ENCODE data around the gene STK25.
A peak's percentile ranks its signal among the peaks of the same experiment; 100 is the strongest.

The STK25 gene

DNA sequence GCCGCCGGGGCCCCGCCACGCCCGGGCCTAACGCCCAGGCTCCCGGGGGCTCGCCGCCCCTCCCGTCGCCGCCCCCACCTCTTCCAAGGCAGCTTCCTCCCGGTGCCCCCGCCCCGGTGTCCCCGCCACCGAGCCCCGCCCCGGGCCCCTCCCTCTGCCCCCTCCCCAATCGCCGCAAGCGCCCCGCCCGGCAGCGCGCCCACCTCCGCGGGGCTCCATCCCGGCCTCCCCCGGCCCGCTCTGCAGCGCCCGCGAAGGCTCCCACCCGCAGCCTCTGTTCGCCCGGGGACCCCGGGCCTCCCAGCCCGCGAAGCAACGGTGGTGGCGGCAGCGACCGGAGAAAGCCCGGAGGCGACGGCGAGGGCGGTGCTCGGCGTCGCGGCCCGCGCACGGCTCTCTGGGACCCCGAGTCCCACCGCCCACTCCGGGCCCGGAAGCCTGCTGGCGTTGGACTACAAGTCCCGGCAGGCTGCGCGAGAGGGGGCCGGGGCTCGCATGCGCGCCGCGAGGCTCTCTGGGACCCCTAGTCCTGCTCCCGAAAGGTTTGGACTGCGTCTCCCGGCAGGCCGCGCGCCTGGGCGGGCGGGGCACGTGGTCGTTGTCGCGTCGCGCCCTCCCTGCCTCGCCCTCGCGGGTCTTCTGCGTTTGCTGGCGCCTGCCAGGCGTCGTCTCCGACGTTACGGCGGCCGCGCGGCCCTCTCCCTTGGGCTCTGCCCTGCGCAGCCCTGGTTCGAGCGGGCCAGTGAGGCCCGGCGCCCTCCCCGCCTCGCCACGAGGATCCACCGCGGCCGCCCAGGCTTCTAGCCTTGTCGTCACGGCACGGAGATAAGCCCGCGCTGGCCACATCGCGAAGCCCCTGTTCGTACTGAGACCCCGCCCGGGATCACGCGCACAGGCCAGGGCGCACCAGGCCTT, at the start of gene STK25:
Gene STK25, minus strand, starts transcription at position 345 of the 915 bp plus-strand sequence. CDS start 549 bp downstream, outside the sequence.
- DNase-seq: peak; percentile 98

DNA sequence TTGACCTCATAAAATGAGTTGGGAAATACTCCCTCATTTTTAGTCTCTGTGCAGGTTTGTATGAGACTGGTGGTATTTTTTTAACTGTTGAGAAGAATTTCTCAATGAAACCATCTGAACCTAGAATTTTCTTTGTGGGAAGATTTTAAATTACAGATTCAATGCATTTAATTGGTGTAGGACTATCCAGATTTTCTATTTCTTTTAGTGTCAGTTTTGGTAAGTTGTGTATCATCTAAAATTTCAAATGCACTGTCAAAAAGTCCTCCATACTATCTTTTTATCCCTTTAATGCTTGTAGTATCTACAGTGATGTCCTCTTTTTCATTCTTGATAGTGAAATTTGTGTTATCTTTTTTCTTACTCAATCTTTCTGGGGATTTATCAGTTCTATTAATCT, 48.4 kb upstream of the STK25 start:
- no peak for DNase-seq

DNA sequence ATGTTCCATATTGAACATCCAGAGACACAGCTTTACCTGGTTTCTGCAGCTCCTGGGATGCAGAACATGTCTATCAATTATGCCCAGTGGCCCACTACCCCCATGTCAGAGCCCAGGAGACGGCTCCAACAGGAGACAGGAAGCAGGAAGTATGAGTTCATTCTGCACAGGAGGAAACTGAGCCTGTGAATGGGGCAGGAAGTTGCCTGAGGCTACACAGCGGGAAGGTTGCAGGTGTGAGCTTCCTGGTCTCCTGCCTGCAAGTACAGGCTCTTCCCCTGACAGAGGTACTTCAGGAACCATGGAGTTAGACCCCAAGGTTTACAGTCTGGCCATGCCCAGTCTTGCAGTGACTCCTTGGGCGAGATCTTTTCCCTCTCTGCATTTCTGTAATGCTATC, 47.3 kb upstream of the STK25 start:
- DNase-seq: no peak

DNA sequence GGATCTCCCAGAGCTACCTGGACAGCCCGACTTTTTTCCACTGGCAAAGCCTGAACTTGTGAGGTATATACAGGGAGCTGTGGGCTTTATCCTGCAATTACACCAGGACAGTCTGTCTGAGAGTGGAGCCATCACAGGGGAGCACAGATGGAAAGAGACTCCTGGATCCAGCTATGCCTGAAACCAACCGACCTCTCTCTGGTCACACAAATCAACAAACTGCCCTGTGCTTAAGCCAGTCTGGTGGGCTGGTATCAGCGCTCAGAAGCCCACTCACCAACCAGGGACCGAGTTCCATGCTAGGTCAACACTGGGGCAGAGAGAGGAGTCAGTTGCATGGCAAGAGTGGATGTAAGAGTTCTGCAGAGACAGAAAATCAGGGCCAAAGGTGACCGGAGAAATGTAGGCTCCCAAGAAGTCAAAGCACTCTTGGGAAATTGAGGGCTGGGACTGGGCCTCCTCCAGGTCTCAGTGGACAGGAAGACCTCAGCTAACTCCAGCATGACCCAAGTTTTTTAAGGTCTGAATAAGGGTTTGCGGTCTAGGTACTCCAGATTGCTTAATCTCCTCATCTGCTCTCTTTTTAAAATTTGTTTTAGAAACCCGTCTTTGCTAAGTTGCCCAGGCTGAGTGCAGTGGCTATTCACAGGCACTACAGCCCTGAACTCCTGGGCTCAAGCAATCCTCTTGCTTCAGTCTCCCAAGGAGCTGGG, 46.4 kb upstream of the STK25 start:
- no peak for DNase-seq

DNA sequence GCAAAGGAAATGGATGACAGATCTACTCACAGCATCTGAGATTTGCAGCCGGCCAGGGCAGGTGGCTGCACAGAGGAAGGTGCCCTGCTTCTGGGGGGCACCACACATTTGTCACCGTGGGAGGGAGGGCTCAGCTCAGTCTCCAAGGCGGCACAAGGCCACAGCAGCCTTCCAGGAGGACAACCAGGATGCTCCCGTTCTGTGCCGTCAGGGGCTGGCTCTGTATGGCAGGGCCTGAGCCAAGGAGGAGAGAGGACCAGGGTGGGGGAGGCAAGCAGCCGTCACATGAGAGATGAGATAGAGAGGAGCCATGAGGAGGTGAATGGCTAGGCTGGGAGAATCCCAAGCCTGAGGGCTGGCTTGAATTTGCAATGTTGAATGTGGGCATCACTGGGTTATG, 45.6 kb upstream of the STK25 start:
- DNase-seq: no peak

DNA sequence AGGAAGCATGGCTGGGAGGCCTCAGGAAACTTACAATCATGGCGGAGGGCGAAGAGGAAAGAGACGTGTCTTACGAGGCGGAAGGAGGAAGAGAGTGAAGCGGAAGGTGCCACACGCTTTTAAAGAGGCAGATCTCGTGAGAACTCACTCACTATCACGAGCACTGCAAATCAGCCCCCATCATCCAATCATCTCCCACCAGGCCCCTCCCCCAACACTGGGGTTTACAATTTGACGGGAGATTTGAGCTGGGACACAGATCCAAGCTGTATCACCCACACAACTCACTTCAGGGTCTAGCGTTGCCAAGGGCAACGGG, 45.1 kb upstream of the STK25 start:
- no peak for DNase-seq

DNA sequence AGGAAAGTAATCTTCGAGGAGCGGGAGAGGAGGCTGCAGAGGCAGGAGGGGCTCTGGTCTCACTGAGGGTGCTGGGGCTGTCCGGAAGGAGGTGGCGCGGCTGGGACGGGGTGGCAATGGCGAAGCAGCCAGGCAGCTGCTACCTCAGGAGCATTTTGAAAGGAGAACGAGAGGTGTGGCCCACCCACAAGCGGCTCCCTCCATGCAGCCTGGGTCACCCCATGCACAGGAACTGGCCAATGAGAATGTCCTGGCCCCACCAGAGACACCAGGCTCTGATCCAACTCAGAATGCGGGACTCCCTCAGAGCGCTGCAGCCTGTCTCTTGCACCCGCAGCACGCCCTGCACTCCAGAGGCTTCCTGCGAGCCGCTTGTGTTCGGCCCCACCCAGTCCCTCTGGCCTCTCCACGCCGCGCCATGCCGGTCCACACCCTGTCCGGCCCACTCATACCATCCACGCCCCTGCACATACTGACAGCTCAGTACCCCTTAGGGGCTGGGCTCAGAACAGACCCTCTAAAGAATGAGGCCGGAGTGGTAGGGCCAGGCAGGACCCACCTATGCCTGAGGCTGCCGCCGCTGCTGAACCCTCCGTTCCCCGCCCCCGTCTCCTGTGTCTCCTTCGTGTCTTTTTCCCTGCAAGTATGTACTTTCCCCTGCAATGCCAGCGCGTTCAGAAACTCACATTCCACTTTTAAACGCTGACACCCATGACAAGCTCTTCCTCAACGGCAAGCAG, 43.8 kb upstream of the STK25 start:
- no peak for DNase-seq

DNA sequence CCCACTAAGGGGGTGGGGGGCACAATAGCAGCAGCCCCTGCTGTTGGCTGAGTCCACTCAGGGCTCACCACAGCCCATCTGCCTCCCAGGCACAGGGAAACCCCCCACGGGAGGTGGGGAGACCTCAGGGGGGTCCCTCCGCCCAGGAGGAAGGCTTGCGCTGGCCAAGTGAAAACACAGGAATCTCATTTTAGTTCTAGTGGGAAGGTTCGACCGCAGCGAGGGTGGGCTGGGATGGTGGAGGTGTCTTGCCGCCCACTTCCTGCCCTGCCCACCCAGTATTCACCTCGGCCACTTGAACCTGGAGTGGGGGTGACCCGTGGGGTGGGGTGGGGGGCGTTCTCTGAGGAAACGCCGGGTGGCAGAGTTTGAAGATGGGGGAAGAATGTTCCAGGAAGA, 43.2 kb upstream of the STK25 start:
- DNase-seq: no peak

DNA sequence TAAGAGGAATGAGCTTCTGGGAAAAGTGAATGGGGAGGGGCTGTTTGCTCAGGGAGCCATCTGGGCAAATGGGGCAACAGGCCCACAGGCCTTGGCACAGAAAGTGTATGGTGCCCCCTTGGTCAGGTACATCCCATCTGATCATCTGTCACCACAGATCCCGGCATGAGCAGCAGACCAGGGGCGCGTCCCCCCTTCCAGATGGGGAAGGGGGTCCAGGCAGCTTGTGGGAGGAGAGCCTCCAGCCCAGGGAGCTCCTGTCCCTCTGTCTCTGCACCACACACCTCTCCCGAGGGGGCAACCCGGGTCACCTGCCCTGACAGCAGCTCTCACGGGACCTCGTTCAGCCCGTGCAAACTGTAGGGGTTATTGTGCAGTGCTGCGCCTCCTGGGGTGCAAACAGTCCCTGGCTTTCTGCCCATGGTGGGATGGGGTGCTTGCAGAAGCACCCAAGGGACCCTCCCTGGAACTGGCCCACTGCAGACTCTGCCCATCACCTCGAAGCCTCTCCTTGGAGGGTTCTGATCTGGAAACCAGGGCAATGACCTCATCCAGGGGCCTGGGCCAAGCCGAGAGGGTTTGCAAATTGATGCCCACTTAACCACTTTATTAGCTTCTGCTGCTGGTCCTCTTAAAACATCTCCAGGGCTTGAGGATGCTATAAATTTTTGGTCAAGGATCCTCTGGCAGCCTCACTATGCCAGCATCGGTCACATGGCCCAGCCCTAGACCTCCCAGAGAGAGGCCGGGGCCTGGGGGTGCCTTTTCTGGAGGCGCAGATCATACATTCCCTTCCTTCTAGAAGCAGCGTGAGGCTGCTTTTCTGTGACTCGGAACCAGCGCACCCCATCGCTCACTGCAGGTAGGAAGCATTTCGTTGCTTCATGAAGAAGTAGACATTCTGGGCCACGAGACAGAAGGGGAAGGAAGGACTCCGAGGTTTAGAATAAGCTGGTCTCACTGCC, 42.5 kb upstream of the STK25 start:
- no peak for DNase-seq

DNA sequence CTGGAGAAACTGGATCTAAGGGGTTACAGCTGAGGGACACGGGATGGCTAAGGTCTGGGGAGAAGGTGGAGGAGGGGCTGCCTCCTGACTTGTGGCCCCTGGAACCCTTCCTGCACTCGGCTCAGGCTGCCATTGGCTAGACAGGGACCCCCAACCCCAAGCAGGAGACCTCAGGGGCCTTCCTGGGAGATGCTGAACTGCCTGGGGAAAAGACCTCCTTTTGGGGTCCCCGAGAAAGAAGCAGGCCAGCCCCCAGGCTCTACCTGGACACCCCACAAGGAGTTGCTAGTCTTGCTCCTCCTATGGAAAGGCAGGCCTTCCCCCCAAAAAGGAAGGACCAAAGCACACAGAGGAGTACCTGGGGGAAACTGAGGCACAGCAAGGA, 40.1 kb upstream of the STK25 start:
- no peak for DNase-seq

DNA sequence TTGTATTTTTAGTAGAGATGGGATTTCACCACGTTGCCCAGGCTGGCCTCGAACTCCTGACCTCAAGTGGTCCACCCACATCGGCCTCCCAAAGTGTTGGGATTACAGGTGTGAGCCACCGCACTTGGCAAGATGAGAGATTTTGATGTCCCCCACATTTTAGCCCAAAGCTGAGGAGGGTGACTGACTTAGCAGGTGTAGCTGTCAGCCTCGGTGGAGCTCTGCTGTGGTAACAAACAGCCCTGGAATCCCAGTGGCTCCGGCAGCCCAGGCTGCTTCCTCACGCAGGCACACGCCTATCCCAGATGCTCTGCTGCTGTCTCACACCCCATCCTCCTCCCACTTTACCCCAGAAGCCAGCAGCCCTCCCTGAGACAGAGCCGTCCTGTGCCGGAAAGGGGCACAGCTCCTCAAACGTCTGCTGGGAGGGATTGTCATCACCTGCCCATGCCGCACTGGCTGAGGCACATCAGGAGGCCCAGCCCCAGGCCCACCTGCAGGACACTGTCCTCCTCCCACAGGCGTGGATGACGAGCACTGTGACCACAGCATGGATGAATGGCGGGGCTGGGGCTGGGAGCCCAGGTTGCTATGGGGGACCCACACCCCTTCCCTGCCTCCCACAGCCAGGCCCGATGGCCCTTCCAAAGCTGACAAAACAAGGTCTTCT, 39.5 kb upstream of the STK25 start:
- DNase-seq: no peak

DNA sequence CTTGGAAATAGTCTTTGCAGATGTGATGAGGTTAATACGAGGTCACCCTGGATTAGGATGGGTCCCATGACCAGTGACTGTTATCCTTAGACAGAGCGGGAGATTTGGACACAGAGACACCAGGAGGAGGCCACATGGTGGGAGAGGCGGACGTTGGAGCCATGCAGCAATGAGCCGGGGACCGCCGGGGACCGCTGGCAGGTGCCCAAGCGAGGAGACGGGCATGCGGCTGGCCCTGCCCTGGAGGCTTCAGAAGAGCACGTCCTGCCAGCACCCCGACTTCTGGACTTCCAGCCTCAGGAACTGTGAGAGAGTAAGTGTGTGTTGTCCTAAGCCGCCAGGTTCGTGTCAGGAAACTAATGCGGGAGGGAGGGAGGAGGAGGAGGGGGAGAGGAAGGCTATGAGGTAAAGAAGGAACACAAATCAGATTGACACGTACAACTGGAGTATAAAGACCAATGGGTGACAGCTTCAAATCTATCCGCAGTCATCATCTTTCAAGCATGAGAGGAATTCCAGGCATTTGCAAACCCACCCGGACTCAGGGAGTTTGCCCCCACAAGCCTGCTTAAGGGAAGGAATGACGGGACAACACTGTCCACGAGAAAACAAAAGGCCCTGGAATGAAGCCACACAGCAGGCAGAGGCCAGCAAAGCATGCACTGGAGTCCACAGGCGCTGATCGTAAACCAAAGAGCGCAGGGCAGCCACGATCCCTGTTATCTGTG, 38.6 kb upstream of the STK25 start:
- DNase-seq: no peak

DNA sequence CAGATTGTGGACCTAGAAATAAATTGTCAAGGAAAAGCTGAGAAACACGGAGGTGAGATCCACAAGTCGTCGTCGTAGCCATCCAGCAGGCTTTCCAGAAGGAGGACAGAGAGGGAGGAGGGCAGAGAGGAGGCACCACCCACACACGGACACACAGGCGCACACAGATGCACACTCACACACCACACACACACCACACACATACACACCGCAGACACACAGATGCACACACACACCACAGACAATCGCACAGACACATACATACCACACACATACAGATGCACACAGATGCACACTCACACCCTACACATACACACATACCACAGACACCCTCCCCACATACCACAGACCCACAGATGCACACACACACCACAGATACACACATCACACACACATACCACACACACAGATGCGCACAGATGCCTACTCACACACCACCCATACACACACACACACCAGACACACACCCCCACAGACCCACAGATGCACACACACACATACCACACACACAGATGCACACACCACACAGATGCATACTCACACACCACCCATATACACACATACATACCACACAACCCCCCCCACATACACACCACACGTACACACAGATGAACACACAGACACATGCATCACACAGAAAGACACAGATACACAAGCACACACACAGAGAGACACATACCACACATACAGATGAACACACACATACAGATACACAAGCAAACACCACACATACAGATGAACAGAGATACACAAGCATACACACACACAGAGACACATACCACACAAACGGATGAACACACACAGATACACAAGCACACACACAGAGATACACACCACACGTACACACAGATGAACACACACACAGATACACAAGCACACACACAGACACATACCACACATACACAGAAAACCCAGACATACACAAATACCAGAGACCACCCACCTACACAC, 37.4 kb upstream of the STK25 start:
- DNase-seq: no peak

DNA sequence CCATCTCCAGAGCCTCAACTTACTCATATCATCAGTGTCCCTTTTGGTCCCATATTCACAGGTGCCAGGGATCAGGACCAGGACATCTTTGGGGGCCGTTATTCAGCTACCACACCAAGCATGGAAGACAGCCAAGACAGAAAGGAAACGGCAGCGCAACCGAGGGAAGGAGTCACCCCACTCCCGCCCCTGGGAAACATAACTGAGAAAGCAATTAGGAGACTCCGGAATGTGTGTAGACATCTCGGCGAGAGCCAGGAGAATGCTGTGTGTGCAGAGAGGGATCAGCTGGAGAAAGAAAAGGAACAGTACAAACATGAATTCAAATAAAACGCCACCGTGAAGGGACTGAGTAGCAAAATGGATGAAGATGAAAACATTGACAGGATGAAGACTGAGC, 36.7 kb upstream of the STK25 start:
- DNase-seq: no peak

DNA sequence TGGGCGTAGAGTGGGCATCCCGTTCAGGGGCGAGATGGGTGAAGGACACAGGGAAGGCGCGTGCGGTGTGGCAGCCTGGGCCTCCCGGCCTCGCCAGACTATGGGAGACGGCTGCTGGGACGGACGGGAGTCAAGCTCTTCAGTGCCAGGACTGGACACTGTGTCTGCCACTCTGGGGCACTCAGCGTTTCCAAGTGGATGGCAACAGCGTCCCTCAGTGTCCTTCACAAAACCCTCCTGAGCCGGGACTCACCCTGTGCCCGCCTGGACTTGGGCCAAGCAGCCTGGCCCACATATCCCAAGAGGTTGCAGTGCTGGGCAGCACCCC, 33.9 kb upstream of the STK25 start:
- DNase-seq: no peak

DNA sequence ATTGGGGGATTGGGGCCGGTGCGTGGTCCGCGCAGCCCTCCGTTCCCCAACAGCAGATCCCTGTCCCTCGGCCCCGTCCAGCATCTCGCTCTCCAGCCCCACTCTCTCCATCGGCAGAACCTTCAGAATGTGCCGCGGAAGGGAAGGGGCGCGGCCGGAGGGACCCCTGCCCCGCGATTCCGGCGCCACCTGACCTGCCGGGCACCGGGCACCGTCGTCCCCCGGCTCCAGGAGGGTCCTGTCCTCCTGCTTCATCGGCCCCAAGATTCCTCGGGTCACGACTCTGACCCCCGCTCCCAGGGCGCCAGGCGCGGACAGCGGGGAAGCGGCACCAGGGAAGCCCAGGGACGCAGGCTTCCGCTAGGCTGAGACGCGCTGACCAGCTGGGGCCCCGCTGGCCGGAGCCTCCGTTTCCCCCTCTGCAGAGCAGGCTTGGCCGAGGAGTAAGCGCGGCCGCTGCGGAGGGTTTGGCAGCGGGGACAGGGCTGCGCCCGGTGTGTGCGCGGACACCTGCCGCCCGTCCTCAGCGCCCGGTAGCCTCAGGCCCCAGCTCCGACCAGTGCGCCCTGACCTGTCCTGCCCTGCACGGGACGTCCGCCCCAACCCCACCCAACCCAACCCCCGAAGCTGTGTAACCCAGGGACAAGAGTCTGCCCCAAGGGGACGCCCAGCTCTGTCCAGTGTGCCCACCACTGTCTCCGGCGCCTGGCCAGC, 33.3 kb upstream of the STK25 start:
- no peak for DNase-seq

DNA sequence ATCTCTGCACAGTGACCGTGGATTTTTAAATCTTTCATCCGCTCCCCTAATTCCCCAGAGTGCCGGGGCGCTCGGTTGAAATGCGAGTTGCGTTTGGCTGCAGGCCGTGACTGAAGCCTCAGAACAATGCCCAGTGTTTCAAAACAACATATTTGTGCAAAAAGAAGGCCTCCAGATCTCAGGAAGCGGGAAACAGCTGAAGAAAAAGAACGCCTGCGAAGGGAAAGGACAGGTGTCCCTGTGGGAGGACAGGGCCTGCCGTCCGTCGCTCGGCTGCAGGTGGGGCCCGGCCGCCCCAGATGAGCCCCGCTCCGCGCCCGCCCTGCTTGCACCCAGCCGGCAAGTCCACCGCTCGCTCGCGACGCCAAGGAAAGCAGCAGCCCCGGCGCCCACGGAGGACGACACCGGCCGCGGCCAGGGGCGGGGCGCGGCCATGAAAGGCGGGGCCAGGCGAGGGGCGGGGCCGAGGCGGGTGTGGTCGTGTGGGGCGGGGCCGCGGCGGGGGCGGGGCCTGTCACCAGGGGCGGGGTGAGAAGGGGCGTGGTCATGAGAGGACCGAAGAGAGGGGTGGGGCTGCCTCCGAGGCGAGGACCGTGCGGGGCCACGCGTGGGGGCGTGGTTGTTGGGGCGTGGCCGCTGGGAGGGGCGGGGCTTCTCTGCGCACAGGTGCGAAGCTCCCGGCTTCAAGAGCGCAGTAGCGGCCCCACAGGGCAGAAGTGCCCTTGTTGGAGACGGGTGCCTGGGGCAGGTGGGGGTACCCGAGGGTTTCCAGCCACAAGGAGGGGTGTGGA, 32.6 kb upstream of the STK25 start:
- DNase-seq: peak; percentile 73

DNA sequence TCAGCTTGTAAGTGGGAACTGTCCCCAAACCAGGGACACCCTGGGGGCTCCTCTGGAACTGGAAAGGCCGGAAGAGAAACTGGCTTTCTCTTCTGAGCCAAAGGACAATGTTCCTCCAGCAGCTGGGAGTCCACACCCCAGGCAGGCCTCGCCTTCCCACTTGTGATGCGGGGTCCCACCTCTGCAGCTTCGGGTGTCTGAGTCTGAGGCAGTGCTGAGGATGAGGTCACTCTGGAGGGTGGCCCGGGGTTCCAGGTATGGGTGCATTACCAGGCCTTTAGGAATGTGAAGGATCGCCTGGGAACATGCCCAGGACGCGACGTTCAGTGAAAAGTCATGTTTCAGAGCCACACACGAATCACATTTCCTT, 32.0 kb upstream of the STK25 start:
- DNase-seq: no peak
